ENCODE measurements around the gene FAIM2.

The FAIM2 gene

GRCh38 chr12:49939307-49939706, 35.6 kb upstream of the FAIM2 start:
- no peak for DNase-seq

- DNase-seq, result no peak
These were observed 34.1 kb upstream of the FAIM2 start for GRCh38 chr12:49937639-49938300.

GRCh38 chr12:49936925-49937324, 33.2 kb upstream of the FAIM2 start:
- no peak for DNase-seq

- no peak for DNase-seq
These were observed 30.8 kb upstream of the FAIM2 start for GRCh38 chr12:49934505-49934904.

- DNase-seq, result no peak
These were observed 30.1 kb upstream of the FAIM2 start for GRCh38 chr12:49933796-49934195.

GRCh38 chr12:49932533-49933130, 28.9 kb upstream of the FAIM2 start:
- no peak for DNase-seq

- no peak for DNase-seq
These were observed 28.3 kb upstream of the FAIM2 start for GRCh38 chr12:49932023-49932422.

GRCh38 chr12:49930515-49931288, 27.0 kb upstream of the FAIM2 start:
- DNase-seq, result no peak

GRCh38 chr12:49929581-49929980, 25.9 kb upstream of the FAIM2 start:
- no peak for DNase-seq

- DNase-seq, result no peak
These were observed 24.8 kb upstream of the FAIM2 start for GRCh38 chr12:49928471-49928870.

- DNase-seq, result no peak
These were observed 21.9 kb upstream of the FAIM2 start for GRCh38 chr12:49925433-49926204.

GRCh38 chr12:49924628-49925246, 21.0 kb upstream of the FAIM2 start:
- DNase-seq, result no peak

GRCh38 chr12:49923880-49924556, 20.3 kb upstream of the FAIM2 start:
- no peak for DNase-seq

- no peak for DNase-seq
These were observed 19.4 kb upstream of the FAIM2 start for GRCh38 chr12:49923035-49923644.

GRCh38 chr12:49922349-49923034, 18.8 kb upstream of the FAIM2 start:
- no peak for DNase-seq

- no peak for DNase-seq
These were observed 18.2 kb upstream of the FAIM2 start for GRCh38 chr12:49921936-49922335.

- DNase-seq, result no peak
These were observed 17.6 kb upstream of the FAIM2 start for GRCh38 chr12:49921299-49921698.

- DNase-seq, result no peak
These were observed 17.2 kb upstream of the FAIM2 start for GRCh38 chr12:49920915-49921286.

GRCh38 chr12:49920241-49920914, 16.7 kb upstream of the FAIM2 start:
- no peak for DNase-seq

GRCh38 chr12:49917788-49918173, 14.1 kb upstream of the FAIM2 start:
- DNase-seq, result no peak
